SH-SY5Y (cell line): Measurements from ENCODE around the gene GALC.

Source experiments
- GATA2 ChIP-seq: IDR thresholded peaks from 2 replicates; pipeline ENCODE4 v1.6.1; 2011; ENCODE audit warnings: mild to moderate bottlenecking, low read depth, low read length
- GATA3 ChIP-seq: IDR thresholded peaks from 2 replicates; pipeline ENCODE4 v1.6.1; 2011; ENCODE audit warnings: low read depth, mild to moderate bottlenecking, low read length, moderate library complexity

DNA sequence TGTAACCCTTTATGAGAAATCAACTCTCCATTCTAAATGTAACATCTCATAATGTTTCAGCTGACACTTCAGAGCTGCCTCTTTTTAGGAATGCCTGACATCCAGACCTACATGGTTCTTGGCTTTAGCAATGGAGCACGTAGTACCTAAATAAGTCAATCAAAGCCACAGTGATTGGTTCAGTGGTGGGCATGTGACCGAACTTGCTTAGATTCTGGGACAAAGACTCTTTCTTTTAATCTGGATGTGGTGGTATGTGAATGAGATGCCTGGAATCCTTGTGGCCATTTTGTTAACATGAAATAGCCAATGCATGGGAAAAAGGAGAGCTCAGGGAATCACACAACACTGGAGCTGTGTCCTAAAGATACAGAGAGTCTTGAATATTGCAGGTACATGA lies 23.8 kb upstream of the GALC start:
- no peak for TF ChIP-seq GATA2
- no peak for TF ChIP-seq GATA3
